Neutrophil (primary cell): Measurements from ENCODE around the gene ALKBH3.

Experiments
- H3K27ac ChIP-seq: fragments of 200-600 bp; sonication (generic); 2 replicates; pipeline ENCODE4 v1.5.1; 2016; ENCODE audit warnings: mild to moderate bottlenecking, moderate library complexity
- H3K27me3 ChIP-seq: fragments of 200-600 bp; sonication (generic); 2 replicates; pipeline ENCODE4 v1.6.0; 2016; ENCODE audit warnings: mild to moderate bottlenecking
- H3K36me3 ChIP-seq: fragments of 200-600 bp; sonication (generic); 2 replicates; pipeline ENCODE4 v1.5.1; 2017
- H3K4me1 ChIP-seq, 2 experiments: fragments of 200-600 bp in 1 of 2; sonication (generic) in 1 of 2; 1 replicate in 1 of 2; 2 replicates in 1 of 2; pipeline versions ENCODE4 v1.5.1 to v1.6.1; 2013 to 2016; ENCODE audit warnings: low read depth in 1 of 2, low read length in 1 of 2, mild to moderate bottlenecking in 1 of 2, moderate library complexity in 1 of 2; ENCODE audit not compliant: control insufficient read depth in 1 of 2, insufficient read depth in 1 of 2
- H3K4me3 ChIP-seq, 2 experiments: fragments of 200-600 bp in 1 of 2; sonication (generic) in 1 of 2; 1 replicate in 1 of 2; 2 replicates in 1 of 2; pipeline ENCODE4 v1.5.1; 2013 to 2016; ENCODE audit warnings: low read depth in 1 of 2, low read length in 1 of 2, mild to moderate bottlenecking in 1 of 2, moderate library complexity in 1 of 2
- H3K9me3 ChIP-seq: fragments of 200-600 bp; sonication (generic); 2 replicates; pipeline ENCODE4 v1.5.1; 2016
- TF ChIP-seq, protein P1 (sequence below): fragments of 200-600 bp; sonication (generic); IDR thresholded peaks from 2 replicates; pipeline ENCODE4 v1.5.1; 2016; ENCODE audit warnings: antibody characterized with exemption

The ALKBH3 gene

DNA sequence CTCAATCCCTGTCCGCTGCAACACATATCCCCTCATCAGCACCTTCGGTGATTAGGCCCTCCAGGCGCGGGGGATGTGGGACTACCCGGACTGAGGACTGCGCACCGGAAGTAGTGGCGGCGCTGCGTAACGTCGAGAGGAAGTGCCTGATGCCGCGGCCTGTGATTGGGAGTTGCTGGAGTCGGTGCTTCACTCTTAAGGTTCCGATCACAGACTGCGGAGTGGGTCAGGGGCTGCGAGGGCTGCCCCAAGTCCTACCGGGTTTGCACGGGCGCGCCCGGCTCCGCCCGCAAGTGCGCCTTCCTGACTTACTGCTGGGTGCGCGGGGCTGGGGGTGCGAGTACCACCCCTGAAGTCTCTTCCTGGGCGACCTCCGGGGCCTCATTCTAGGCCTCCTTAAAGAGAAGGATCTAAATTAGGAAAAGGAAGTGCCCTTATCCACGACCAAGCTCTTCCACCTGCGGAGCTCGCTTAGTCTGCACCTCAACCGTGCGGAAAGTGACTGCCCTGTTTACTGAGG, at the start of gene ALKBH3:
ALKBH3 (plus strand) TSS at position 192 of the 520 bp plus-strand sequence. CDS start 1,822 bp downstream, outside the sequence.
- H3K9me3 ChIP-seq = no peaks in the 10 kb centered on the region
- H3K27me3 ChIP-seq = peaks cover 46% of the 10 kb centered on the region
- TF ChIP-seq, protein P1, sequence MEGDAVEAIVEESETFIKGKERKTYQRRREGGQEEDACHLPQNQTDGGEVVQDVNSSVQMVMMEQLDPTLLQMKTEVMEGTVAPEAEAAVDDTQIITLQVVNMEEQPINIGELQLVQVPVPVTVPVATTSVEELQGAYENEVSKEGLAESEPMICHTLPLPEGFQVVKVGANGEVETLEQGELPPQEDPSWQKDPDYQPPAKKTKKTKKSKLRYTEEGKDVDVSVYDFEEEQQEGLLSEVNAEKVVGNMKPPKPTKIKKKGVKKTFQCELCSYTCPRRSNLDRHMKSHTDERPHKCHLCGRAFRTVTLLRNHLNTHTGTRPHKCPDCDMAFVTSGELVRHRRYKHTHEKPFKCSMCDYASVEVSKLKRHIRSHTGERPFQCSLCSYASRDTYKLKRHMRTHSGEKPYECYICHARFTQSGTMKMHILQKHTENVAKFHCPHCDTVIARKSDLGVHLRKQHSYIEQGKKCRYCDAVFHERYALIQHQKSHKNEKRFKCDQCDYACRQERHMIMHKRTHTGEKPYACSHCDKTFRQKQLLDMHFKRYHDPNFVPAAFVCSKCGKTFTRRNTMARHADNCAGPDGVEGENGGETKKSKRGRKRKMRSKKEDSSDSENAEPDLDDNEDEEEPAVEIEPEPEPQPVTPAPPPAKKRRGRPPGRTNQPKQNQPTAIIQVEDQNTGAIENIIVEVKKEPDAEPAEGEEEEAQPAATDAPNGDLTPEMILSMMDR = no peak
- H3K4me1 ChIP-seq = peaks cover 11 to 18% of the 10 kb centered on the region in 2 experiments
- peaks cover 19% of the 10 kb centered on the region for H3K36me3 ChIP-seq
- H3K4me3 ChIP-seq = peak within 1 kb of the TSS; percentile 68 to 70
- peak within 1 kb of the TSS; percentile 46 for H3K27ac ChIP-seq

DNA sequence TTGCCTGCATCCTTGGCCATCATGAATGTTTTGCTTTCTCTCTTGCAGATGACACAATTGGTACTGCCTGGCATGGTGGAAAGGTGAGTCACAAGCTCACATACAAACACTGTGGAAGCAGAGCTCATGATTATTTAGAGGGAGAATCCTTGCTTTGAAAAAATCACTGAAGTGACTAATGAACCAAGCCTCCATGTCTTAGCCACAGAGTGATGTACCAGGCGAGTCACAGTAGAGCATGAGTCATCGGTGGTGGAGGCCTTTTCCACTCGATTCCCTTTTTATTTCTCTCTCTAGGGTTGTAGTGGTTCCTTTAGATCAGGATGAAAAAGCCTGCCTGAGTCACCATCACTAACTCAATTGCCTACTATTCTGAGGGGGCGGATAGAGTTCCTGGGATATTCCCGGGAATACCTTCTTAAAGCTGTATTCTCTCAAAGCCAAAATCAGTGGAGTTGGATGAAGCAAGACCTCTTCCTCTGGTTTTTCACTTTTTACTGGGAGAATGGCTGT, 49.6 kb upstream of the ALKBH3 start:
- H3K4me3 ChIP-seq = no peak overlapping the region
- no peaks in the 10 kb centered on the region for H3K27me3 ChIP-seq
- no peaks in the 10 kb centered on the region for H3K9me3 ChIP-seq
- peaks cover 11% of the 10 kb centered on the region for H3K36me3 ChIP-seq
- H3K27ac ChIP-seq = no peak overlapping the region
- peaks cover 12 to 16% of the 10 kb centered on the region in 2 experiments for H3K4me1 ChIP-seq
- TF ChIP-seq, protein P1 = no peak

DNA sequence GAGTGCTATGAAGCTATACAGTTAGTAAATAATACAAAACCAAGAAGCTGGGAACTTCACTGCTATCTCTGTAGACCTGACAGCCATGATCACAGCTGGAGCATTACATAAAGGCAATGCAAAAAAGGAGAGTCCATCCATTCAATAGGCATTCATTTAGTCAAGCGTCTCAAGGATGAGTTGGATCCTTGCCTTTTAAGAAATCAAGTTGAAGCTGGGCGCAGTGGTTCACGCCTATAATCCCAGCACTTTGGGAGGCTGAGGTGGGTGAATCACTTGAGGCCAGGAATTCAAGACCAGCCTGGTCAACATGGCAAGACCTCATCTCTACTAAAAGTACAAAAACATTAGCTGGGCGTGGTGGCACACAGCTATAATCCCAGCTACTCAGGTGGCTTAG, 48.1 kb upstream of the ALKBH3 start:
- no peak overlapping the region for H3K27ac ChIP-seq
- peaks cover 12 to 16% of the 10 kb centered on the region in 2 experiments for H3K4me1 ChIP-seq
- TF ChIP-seq, protein P1 = no peak
- no peaks in the 10 kb centered on the region for H3K9me3 ChIP-seq
- no peaks in the 10 kb centered on the region for H3K27me3 ChIP-seq
- no peak overlapping the region for H3K4me3 ChIP-seq
- peaks cover 11% of the 10 kb centered on the region for H3K36me3 ChIP-seq

DNA sequence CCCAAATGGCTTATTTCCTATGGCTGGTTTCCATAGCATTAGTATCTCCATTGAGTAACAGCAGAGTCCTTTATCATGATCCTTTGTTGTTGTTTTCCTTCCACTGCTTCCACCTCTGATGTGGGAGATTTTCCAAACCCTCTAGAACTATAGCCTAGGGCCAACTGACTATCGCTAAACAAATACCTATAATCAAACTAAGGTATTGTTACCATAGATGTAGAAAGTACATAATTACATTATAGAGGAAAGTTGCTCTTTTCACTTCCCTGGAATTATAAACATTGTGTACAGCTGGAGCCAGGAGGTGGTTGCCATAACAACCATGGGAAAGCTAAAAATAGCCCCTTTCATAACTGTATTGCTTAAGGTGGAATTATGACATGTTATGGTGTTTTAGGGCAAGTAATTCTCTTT, 47.0 kb upstream of the ALKBH3 start:
- Histone ChIP-seq H3K27ac (peak overlapping the region; percentile 39), H3K4me1 (peaks cover 12 to 16% of the 10 kb centered on the region in 2 experiments), H3K36me3 (peaks cover 18% of the 10 kb centered on the region), H3K9me3 (no peaks in the 10 kb centered on the region), H3K27me3 (no peaks in the 10 kb centered on the region), H3K4me3 (no peak overlapping the region)
- TF ChIP-seq, protein P1 = no peak

DNA sequence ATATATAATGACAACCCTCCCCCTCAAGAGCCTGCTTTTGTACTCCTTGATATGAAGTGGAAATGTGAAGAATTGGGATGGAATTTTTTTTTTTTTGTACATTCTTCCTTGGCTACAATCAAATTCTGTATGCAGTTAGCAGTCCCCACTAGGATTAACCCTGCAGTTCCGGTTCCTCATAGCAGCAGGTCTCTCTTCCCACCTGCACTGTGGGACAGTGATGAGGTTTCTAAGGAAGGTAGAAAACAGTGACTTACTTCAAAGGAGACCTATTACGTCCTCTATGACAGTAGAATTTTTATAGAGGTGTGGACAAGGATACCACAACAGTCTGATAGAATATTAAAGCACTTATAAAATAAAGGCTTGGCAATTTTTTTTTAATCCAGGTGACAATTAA, 46.3 kb upstream of the ALKBH3 start:
- Histone ChIP-seq H3K4me3 (no peak overlapping the region), H3K27ac (peak overlapping the region; percentile 16), H3K27me3 (no peaks in the 10 kb centered on the region), H3K4me1 (peaks cover 12 to 16% of the 10 kb centered on the region in 2 experiments), H3K9me3 (no peaks in the 10 kb centered on the region), H3K36me3 (peaks cover 24% of the 10 kb centered on the region)
- TF ChIP-seq, protein P1 = no peak
